H7 (cell line): ENCODE measurements around the gene PCID2. TPM values are rescaled to one million over a fixed set of nuclear protein-coding genes. Genes with fewer than 3 reads are reported as not detected.
"Not testable (repeated sequence)": the region's sequence is repeated elsewhere in the genome, so short reads cannot be mapped to it uniquely, and the experiment has no call there.

Experiments used
- DNase-seq: peaks from one replicate; pipeline ENCODE4 v3.0.0; 2012
- H3K27me3 ChIP-seq: 2 replicates; pipeline ENCODE4 v1.6.0; 2011; ENCODE audit warnings: mild to moderate bottlenecking, low read length; ENCODE audit not compliant: control insufficient read depth, insufficient read depth
- H3K36me3 ChIP-seq: replicated peaks from 2 replicates; pipeline ENCODE4 v1.5.1; 2011; ENCODE audit warnings: low read length; ENCODE audit not compliant: control insufficient read depth, insufficient read depth
- H3K4me3 ChIP-seq: 2 replicates; pipeline ENCODE4 v1.5.1; 2011; ENCODE audit warnings: low read depth, mild to moderate bottlenecking, control low read depth, low read length, moderate library complexity; ENCODE audit not compliant: insufficient read depth
- total RNA-seq: library from RNA; depleted of rRNA; stranded (reverse); fragments of >200 nt; shearing (Covaris generic); gene quantifications from 2 replicates; pipeline ENCODE4 v1.2.3, GENCODE V29; 2014; rRNA removed

PCID2 gene
- 73.6 and 82.1 TPM in 2 replicates for total RNA-seq

DNA sequence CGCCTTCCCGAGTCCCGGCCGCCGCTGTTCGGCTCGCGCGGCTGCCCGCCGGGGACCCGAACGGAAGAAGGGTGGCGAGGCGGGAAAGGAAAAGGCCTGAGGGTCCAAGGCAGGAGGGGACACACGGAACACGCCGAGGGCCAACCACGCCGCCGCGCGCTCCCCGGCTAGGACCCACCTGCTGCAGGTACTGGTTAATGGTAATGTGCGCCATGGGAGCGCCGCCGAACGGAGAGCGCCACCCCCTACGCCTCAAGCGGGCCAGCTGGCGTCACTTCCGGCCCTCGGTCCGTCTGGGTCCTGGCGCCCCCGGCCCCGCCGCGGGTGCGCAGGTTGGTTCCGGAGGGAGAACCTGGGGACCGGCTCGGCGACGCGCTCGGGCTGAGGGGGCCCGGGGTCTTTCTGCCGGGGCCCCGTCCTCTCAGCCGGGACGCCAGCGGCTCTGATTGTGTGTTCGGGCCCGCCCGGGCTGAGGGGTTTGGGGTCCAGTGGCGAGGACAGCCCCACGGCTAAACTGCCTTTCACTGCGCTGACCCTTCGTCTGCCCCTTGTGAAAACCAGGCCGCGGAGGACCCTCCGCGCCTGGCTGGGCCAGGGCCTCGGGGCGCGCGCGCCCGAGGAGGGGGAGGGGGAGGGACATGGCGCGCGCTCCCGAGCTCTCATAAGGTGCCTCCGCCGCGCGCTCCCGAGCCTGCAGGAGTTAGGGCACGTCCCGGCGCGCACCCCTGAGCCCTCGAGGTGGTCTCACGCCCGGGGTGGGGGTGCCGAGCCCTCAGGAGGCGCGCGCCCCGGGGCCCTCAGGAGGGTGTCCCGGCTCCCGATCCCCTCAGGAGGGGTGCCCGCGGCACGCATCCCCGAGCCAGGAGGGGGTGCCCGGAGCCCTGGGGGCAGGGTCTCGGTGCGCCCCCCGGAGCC lies at the start of gene PCID2:
Gene PCID2 (minus strand): TSS at position 249 of the 915 bp plus-strand sequence. CDS start 35 bp downstream, at position 214.
- Histone ChIP-seq H3K36me3 (peaks cover 5% of the 10 kb centered on the region), H3K4me3 (peak within 1 kb of the TSS; percentile 91)
- peak; percentile 98 for DNase-seq

DNA sequence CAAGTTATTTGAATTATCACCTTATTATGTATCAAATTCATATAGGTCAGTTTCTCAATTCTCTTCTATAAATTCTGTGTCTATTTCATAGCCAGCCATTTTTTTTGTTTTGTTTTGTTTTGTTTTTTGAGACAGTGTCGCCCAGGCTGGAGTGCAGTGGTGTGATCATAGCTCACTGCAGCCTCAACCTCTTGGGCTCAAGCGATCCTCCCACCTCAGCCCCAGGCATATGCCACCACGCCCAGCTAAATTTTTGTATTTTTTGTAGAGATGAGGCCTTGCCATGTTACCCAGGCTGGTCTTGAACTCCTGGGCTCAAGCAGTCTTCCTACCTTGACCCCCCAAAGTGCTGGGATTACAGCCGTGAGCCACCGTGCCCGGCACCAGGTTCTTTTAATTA lies 49.4 kb upstream of the PCID2 start:
- DNase-seq, H3K27me3 ChIP-seq, H3K4me3 ChIP-seq: not testable (repeated sequence)
- H3K36me3 ChIP-seq: peaks cover 31% of the 10 kb centered on the region

More for the DNA sequence above, at the start of gene PCID2:
- H3K27me3 ChIP-seq: no peaks in the 10 kb centered on the region

DNA sequence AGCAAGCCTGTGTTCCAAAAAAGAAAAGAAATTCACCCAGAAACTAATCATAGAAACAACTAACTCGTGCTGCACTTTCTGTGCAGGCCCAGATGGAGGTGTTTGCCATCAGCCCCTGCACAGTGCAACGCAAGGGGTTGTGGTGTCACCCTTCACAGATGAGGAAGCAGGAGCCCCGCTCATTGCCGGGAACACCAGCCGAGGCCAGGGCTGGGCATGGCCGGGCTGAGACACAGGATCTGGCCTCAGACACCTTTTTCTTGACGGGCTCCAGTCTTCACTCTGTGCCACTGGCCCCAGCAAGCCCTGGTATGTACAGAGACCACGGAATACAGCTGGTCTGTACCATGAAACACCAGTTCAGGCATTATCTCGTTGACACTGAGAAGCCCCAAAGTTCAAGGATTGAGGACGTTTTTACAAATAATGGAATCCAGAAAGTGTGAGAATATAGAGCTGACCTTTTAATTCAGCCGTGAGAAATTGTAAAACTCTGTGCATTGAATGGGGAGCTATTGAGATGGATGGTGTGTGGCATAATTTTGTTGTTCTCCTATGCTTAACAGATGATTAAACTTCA lies 44.1 kb upstream of the PCID2 start:
- Histone ChIP-seq H3K4me3 (no peak overlapping the region), H3K36me3 (peaks cover 50% of the 10 kb centered on the region), H3K27me3 (no peaks in the 10 kb centered on the region)
- DNase-seq: no peak

DNA sequence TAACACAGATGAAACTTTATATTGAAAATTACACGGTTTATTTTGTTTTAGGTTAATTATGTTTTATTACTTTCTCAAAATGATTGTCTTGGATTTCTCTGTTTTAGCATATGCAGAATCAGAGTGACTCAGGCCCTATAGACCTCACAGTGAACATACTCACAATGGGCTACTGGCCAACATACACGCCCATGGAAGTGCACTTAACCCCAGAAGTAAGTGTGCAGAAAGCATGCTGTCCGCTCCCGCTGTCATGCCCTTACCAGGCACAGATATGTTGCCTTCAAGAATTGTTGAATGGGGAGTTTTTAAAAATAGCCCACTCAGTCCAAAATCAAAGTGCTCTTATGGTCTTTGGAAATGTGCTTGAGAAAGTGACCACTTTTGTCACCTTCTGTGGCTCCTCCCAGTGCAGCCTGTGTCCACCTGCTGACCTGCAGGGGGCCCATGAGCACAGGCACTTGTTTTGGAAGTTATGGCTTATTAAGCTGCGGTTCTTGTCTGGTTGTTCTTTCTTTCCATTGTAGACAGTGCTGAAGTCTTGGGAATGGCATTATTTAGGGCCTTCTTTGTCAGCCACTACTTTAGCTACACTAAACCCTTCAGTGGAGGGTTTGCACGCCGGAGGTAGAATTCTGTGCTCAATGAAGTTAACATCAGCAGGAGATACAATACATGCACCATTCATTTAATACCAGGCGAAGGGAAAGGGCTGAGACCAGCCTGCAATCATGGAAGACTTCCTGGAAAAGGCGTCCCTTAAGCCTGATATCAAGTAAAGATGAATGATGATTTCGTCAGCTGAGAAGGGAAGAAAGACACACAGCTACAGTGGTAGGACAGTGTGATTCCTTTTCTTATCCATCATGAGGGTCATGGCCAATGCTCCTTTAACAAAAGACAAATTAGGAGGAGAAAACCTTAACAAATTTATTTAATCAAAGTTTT lies 37.7 kb upstream of the PCID2 start:
- Histone ChIP-seq H3K27me3 (no peaks in the 10 kb centered on the region), H3K4me3 (no peak overlapping the region), H3K36me3 (peaks cover 42% of the 10 kb centered on the region)
- DNase-seq: peak; percentile 47

DNA sequence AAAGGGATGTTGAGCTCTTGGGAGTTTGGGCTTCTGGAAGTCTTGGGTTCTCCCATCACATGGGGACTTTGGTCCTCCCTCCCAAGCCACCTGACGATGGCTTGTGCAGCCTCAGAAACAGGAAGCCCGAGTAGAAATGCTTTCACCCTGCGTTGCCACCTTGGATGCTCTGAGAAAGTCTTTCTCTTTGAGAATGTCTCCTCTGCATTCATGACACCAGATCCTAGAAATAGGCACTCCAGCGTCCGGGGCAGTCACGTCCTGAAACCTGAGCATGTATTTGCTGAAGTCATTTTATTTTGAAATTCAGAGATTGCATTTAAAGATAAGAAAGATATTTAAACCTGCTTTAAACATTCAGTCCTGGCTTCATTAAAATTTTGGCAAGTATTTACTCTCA lies 35.4 kb upstream of the PCID2 start:
- Histone ChIP-seq H3K36me3 (peaks cover 32% of the 10 kb centered on the region), H3K4me3 (no peak overlapping the region), H3K27me3 (no peaks in the 10 kb centered on the region)
- no peak for DNase-seq

DNA sequence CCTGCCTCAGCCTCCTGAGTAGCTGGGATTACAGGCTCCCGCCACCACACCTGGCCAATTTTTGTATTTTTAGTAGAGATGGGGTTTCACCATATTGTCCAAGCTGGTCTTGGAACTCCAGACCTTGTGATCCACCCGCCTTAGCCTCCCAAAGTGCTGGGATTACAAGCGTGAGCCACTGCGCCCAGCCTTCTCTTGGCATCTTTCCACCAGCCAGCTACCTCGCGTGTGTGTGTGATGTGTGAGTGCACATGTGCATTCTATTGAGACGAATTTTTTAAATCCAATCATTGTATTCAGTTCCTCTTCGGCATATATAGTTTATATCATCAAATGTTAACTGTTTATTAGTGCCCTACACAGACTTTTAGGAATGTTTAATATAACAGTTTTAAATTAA lies 33.2 kb upstream of the PCID2 start:
- peaks cover 25% of the 10 kb centered on the region for H3K36me3 ChIP-seq

DNA sequence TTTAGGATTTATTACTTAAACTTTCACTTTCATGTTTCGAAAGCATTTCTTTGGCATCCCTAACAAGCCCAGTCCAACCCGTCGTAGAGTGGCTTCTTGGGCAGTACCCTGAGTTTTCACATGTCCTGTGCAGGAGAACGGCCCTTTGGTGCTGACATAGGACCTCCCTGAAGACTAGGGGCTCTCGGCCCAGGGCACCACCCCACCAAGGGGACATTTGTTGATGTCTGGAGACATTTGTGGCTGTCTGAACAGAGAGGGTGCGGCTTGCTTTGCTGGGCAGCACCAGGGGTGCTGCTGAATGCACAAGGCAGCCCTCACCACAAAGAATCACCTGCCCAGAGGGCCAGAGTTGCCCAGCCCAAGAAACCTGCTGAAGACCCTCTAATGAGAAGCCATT lies 31.5 kb upstream of the PCID2 start:
- no peak overlapping the region for H3K4me3 ChIP-seq
- H3K36me3 ChIP-seq: peaks cover 13% of the 10 kb centered on the region
- DNase-seq: no peak
- no peaks in the 10 kb centered on the region for H3K27me3 ChIP-seq

More for the DNA sequence above, 33.2 kb upstream of the PCID2 start:
- not testable (repeated sequence) for H3K27me3 ChIP-seq, H3K4me3 ChIP-seq, DNase-seq

DNA sequence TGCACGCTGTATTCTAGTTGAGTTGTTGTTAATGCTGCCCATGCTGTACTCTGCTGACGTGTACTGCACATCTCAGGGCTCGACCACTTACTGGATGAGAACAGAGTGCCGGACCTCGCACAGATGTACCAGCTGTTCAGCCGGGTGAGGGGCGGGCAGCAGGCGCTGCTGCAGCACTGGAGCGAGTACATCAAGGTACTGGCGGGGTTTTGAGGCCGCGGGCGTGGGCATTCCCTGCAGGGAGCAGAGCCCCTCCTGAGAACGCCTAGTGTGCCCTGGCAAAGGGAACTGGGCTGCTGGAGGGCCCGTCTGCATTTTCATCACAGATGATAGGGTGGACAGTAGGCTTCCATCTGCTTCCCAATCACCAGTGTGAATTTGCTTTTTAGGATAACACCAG lies 30.9 kb upstream of the PCID2 start:
- H3K36me3 ChIP-seq: peaks cover 13% of the 10 kb centered on the region
- H3K27me3 ChIP-seq: no peaks in the 10 kb centered on the region
- DNase-seq: no peak
- no peak overlapping the region for H3K4me3 ChIP-seq

DNA sequence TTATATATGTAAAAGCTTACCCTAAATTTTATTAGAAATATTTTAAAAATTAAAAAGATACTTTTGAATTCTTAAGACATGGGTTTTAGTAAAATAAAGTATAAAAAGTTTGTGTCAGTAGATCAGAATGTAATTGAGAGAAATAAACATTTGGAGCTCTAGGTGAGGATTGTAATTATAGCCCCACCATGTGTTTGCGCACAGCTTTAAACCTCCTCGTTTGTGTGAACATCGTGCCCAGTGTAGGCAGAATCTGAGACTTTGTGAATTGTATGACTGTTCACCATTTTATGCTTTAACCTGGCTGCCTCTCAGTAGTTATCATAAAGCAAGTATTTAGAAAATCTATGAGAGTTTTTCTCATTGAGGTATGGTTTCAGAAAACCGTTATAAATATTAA lies 30.1 kb upstream of the PCID2 start:
- H3K36me3 ChIP-seq: peaks cover 12% of the 10 kb centered on the region
- no peaks in the 10 kb centered on the region for H3K27me3 ChIP-seq
- DNase-seq: no peak
- H3K4me3 ChIP-seq: no peak overlapping the region

DNA sequence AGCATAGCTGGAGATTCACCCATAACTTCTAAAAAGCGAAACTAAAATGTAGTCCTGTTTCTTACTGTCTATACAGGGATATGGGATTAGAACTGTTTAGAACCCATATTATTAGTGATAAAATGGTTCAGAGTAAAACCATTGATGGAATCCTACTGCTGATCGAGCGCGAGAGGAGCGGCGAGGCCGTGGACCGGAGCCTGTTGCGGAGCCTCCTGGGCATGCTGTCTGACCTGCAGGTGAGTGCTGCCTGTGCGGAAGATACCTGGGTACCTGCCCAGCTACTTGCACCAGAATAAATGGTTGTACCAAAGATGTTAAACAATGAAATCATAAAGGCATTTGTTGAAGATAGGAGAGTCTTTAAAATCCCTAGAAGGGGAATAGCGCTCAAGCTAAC lies 24.6 kb upstream of the PCID2 start:
- H3K36me3 ChIP-seq: peaks cover 23% of the 10 kb centered on the region

DNA sequence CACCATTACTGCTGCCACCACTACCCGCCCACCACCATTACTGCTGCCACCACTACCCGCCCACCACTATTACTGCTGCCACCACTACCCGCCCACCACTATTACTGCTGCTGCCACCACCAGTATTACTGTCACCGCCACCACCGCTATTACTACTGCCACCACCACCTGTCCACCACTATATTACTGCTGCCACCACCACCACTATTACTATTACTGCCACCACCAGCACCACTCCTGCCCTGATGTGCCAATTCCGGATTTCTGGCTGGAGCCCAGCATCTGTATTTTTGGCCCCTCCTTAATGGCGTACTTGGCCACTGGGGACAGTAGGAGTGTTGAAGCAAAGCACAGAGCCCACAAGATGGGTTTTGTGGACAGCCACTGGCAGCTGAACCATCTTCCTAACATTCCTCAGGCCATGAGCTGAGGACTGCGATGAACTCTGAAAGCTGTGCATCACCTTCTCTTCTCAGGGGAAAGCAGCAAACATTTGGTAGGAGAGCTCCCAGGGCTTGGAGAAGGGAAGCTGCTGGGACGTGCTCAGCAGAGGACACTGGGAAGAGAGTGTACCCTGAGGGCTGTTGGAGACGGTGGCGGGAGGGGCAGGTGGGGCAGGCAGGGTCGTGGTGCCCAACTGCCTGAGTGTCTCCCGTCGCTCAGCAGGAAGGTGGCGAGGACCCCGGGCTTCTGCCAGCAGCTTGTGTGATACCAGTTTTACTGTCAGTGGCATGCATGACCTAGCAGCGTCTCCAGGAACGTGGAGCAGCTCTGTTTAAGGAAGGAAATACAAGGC lies 23.9 kb upstream of the PCID2 start:
- Histone ChIP-seq H3K27me3 (no peaks in the 10 kb centered on the region), H3K4me3 (no peak overlapping the region), H3K36me3 (peaks cover 25% of the 10 kb centered on the region)
- DNase-seq: no peak

More for the DNA sequence above, 24.6 kb upstream of the PCID2 start:
- Histone ChIP-seq H3K4me3 (no peak overlapping the region), H3K27me3 (no peaks in the 10 kb centered on the region)
- no peak for DNase-seq

DNA sequence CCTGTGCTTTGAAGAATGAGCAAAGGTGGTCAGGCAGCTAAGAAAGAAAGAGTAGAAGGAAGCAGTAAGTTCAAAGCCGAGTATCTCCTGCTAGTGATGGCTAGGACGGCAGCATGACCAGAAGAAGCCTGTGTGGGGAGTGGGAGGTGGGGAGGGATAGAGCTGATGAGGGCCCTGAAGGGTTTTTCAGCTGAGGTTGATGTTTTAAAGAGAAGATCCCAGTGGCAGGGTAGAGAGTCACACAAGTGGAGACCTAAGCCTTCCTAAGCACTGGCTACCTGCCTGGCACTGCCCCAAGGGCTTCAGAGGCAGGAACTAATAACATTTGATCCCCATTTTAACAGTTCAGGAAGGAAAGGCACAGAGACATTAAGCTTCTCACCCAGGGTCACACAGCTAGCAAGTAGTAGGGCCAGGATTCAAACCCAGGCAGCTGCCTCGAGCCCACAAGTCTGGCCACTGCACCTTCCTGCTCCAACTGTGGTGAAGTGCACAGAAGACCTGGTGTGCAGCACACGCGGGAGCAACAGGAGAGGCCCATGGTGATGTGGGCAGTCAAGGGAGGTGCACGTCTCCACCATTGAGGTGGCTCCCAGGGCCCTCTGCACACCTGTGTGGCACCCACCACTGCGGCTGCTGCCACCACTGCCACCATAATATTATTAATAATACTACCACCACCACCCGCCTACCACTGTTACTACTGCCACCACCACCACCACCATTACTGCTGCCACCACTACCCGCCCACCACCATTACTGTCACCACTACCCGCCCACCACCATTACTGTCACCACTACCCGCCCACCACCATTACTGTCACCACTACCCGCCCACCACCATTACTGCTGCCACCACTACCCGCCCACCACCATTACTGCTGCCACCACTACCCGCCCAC lies 23.1 kb upstream of the PCID2 start:
- peaks cover 28% of the 10 kb centered on the region for H3K36me3 ChIP-seq
- no peak overlapping the region for H3K4me3 ChIP-seq
- DNase-seq: no peak
- no peaks in the 10 kb centered on the region for H3K27me3 ChIP-seq

DNA sequence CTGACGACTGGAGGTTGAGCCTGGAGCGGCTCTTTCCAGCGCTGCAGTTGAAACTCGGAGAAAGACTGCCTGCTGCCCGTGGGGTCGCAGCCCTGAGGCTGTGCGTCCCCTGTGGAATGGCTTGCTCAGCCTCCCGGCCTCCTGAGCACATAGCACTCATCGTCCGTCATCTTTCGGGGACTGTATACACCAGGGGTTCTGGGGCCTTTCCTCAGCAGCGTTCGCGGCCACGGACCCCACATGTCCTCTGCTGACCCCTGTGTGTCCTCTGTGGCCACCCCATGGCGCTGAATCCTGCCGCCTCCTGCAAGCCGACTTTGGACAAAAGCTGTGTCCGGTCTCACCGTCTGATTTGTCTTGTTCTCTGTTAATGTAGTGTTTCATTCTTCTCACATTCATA lies 21.3 kb upstream of the PCID2 start:
- Histone ChIP-seq H3K36me3 (peaks cover 37% of the 10 kb centered on the region), H3K4me3 (no peak overlapping the region), H3K27me3 (no peaks in the 10 kb centered on the region)
- no peak for DNase-seq
